Thyroid gland (tissue), 4 donors: ENCODE data around the gene KCND1.

ENCODE experiments used
- POLR2A ChIP-seq, 2 donors: fragments of 450-650 bp; IDR thresholded peaks; one replicate each; pipeline ENCODE4 v1.6.1; 2017; ENCODE audit warnings: antibody characterized with exemption in 2 of 2, mild to moderate bottlenecking in 2 of 2, moderate library complexity in 1 of 2
- TF ChIP-seq, protein P1 (sequence below), 6 experiments: fragments of 200-600 bp in 3 of 6; fragments of 450-650 bp in 3 of 6; sonication (generic) in 3 of 6; IDR thresholded peaks; one replicate each; pipeline ENCODE4 v1.5.1; 2016 to 2019; ENCODE audit warnings: antibody characterized with exemption in 6 of 6, mild to moderate bottlenecking in 2 of 6, inconsistent platforms in 1 of 6, moderate library complexity in 1 of 6

DNA sequence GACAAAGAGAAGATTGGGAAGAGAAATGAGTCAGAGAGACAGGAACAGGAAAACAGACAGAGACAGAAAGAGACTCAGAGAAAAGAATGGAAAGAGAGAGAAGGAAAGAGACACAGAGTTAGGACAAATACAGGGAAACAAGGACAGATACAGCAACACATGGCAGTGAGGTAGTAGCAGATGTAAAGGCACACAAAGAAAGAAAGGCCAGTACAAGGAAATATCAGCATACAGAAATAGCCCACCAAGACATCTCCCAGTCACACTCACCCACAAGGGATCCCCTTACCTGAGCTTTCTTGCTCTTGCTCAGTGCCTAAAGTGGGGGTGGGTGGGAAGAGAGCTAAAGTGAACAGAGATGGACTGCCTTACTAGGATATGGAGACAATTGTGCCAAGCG lies 26.2 kb upstream of the KCND1 start:
- TF ChIP-seq, protein P1, sequence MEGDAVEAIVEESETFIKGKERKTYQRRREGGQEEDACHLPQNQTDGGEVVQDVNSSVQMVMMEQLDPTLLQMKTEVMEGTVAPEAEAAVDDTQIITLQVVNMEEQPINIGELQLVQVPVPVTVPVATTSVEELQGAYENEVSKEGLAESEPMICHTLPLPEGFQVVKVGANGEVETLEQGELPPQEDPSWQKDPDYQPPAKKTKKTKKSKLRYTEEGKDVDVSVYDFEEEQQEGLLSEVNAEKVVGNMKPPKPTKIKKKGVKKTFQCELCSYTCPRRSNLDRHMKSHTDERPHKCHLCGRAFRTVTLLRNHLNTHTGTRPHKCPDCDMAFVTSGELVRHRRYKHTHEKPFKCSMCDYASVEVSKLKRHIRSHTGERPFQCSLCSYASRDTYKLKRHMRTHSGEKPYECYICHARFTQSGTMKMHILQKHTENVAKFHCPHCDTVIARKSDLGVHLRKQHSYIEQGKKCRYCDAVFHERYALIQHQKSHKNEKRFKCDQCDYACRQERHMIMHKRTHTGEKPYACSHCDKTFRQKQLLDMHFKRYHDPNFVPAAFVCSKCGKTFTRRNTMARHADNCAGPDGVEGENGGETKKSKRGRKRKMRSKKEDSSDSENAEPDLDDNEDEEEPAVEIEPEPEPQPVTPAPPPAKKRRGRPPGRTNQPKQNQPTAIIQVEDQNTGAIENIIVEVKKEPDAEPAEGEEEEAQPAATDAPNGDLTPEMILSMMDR (IDR thresholded peaks at IDR 0.05) = no peak
- TF ChIP-seq POLR2A (IDR thresholded peaks at IDR 0.05) = no peak
